ENCODE data around the gene AFAP1L2. TPM values are rescaled to one million over a fixed set of nuclear protein-coding genes. Genes with fewer than 3 reads are reported as not detected.

AFAP1L2 gene
- total RNA-seq, 4 donors from 2014 or later: 6.5 to 35.5 (median 12.9) TPM

DNA sequence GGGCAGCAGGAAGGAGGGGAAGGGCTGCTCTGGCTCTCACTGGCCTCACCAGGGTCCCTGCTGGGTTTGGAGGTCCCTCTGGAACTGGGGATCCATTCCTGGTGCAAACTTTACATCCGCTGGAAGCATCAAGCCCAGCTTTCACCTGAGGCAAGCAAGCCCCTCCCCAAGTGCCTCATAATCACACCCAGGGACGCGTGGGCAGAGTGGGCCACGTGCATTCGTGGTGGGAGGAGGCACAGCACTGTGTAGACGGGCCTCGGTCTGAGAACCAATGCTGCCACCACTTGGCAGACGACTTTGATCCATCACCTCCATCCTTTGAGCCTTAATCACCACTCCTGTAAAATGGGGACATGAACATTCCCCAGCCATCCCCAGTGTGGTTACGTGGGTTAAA lies 91.2 kb downstream of the AFAP1L2 start:
- Histone ChIP-seq H3K27ac (no peak overlapping the region), H3K4me3 (no peak overlapping the region), H3K9me3 (no peaks in the 10 kb centered on the region), H3K4me1 (no peaks in the 10 kb centered on the region), H3K27me3 (no peaks in the 10 kb centered on the region), H3K36me3 (peaks cover 0 to 12% (median 0%) of the 10 kb centered on the region in 3 donors)
- DNase-seq: no peak
- TF ChIP-seq, protein P1, sequence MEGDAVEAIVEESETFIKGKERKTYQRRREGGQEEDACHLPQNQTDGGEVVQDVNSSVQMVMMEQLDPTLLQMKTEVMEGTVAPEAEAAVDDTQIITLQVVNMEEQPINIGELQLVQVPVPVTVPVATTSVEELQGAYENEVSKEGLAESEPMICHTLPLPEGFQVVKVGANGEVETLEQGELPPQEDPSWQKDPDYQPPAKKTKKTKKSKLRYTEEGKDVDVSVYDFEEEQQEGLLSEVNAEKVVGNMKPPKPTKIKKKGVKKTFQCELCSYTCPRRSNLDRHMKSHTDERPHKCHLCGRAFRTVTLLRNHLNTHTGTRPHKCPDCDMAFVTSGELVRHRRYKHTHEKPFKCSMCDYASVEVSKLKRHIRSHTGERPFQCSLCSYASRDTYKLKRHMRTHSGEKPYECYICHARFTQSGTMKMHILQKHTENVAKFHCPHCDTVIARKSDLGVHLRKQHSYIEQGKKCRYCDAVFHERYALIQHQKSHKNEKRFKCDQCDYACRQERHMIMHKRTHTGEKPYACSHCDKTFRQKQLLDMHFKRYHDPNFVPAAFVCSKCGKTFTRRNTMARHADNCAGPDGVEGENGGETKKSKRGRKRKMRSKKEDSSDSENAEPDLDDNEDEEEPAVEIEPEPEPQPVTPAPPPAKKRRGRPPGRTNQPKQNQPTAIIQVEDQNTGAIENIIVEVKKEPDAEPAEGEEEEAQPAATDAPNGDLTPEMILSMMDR (IDR thresholded peaks at IDR 0.05): no peak
- TF ChIP-seq POLR2A (IDR thresholded peaks at IDR 0.05): no peak

DNA sequence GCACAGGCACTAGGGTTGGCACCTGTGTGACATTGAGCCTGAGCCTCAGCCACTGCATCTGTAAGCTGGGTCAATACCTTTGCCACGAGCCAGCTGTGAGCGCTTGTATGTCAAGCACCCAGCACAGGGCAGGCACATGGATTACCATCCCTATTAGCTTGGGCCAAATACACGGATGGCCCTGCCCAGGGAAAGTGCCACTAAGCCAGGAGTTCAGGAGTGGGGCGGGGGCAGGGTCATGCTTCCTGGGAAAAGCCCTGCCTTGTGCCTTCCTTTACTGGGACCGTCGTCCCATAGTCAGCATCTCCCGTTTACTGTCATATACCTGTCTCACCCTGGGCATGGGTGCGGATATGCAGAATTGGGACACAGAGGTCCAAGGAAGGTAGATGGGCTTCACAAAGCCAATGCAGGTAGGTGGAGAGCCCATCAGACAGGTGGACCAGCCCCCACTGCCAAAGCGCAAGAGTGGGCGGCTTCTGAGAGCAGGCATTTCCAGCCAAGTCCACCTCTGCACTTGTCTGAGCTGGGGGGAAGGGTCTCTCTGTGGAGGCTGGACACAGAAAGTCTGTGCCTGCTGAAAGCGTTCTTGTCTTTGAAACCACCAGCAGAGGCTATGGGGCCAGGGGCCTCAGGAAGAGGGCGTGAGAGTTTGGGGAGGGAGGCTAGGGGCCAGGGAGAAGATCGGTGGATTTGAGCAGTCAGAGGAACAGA lies 92.6 kb downstream of the AFAP1L2 start:
- H3K4me1 ChIP-seq: no peaks in the 10 kb centered on the region
- no peak for DNase-seq
- H3K4me3 ChIP-seq: no peak overlapping the region
- H3K27ac ChIP-seq: no peak overlapping the region
- peaks cover 0 to 12% (median 0%) of the 10 kb centered on the region in 3 donors for H3K36me3 ChIP-seq
- no peak for TF ChIP-seq POLR2A (IDR thresholded peaks at IDR 0.05)
- TF ChIP-seq, protein P1 (IDR thresholded peaks at IDR 0.05): no peak
- no peaks in the 10 kb centered on the region for H3K9me3 ChIP-seq
- H3K27me3 ChIP-seq: no peaks in the 10 kb centered on the region

DNA sequence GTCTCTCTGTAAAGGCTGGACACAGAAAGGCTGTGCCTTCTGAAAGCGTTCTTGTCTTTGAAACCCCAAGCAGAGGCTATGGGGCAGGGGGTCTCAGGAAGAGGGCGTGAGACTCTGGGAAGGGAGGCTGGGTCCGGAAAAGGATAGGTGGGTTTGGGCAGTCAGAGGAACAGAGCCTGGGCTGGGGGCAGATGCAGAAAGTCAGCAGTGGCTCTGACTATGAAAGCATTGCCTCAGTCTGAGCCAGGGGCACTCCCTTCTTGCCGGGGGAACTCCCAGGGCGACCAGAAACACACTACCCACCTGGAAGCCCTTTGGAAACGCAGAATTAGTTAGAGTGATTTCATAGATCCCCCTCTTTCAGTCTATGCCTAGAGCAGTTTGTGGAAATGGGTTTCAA lies 93.3 kb downstream of the AFAP1L2 start:
- Histone ChIP-seq H3K27me3 (no peaks in the 10 kb centered on the region), H3K4me1 (no peaks in the 10 kb centered on the region), H3K36me3 (peaks cover 0 to 12% (median 0%) of the 10 kb centered on the region in 3 donors), H3K9me3 (no peaks in the 10 kb centered on the region), H3K27ac (no peak overlapping the region), H3K4me3 (no peak overlapping the region)
- no peak for TF ChIP-seq POLR2A (IDR thresholded peaks at IDR 0.05)
- TF ChIP-seq, protein P1 (IDR thresholded peaks at IDR 0.05): no peak
- DNase-seq: no peak

DNA sequence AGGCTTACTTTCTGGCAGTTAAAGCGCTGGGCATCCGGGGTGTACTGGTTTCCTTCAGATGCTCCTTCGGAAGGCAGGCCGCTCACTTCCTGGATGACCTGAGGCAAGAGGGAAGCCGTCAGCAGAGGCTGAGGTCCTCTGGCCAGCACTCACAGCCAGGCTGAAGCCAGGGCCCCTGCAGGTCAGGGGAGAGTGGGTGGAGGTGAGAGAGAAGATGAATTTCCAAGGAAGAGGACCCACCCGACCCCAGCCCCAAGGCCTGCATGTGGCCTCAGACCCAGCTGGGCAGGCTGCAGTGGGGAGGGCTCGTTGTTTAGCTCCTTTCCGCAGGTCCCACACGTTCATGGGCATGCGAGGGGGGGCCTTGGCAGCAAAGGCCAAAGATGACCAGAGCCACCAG lies 94.0 kb downstream of the AFAP1L2 start:
- H3K27ac ChIP-seq: no peak overlapping the region
- H3K4me1 ChIP-seq: no peaks in the 10 kb centered on the region
- TF ChIP-seq POLR2A (IDR thresholded peaks at IDR 0.05): no peak
- TF ChIP-seq, protein P1 (IDR thresholded peaks at IDR 0.05): no peak
- H3K9me3 ChIP-seq: no peaks in the 10 kb centered on the region
- H3K36me3 ChIP-seq: peaks cover 0 to 8% (median 0%) of the 10 kb centered on the region in 3 donors
- no peaks in the 10 kb centered on the region for H3K27me3 ChIP-seq
- no peak for DNase-seq
- no peak overlapping the region for H3K4me3 ChIP-seq

DNA sequence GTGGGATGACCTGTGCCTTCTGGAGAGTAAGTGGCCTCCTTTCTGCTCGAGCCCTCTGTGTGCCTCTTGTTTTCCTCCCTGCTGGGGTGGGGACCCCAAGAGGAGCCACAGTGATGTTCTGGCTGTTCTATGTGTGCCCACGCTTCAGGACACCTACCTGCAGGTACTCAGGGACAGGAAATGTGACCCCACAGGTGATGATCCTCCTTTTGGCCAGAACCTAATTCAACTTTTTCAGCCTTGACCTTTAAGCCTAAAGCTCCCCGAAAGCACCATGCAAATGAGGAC lies 95.0 kb downstream of the AFAP1L2 start:
- Histone ChIP-seq H3K4me3 (no peak overlapping the region), H3K27me3 (no peaks in the 10 kb centered on the region), H3K9me3 (no peaks in the 10 kb centered on the region), H3K27ac (no peak overlapping the region), H3K4me1 (peaks cover 0 to 9% (median 0%) of the 10 kb centered on the region in 4 donors), H3K36me3 (peaks cover 0 to 8% (median 0%) of the 10 kb centered on the region in 3 donors)
- TF ChIP-seq POLR2A (IDR thresholded peaks at IDR 0.05): no peak
- DNase-seq: no peak

DNA sequence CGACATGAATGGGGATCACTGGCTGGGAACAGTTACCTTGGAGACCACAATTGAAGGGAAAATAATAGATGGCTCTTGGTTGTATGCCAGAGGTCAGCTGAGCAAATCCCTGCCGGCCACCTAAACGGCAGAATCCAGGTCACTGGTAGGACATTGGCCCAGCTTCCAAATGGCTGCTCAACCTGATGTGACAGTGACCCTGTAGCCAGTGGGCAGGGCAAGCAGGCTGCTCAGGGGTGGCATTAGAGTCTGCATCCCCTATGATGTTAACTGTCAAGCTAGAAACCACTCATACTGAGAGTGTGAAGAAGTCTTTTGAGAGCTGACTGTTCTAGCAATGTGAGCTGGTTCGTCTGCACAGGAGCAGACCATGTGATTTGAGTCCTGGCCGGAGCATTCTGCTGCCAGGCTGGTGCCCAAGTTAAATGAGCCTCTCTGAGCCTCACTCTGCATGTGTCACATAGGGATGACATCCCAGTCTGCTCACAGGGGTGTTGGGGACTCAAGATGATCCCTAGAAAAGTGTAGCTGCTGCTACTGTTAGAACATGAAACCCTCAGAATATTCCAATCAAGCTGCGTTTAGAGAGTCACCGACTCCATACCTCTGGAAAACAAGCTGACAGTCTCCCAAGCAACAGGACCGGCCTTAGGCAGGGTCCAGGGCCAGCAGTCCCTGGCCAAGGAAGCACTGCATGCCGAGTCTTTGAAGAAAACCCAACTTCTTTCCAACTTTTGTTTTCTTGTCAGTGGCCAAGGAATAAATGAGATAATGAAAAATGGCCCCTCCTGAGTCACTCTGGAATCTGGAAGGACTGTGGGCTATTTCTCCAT lies 95.6 kb downstream of the AFAP1L2 start:
- H3K4me1 ChIP-seq: peaks cover 0 to 15% (median 0%) of the 10 kb centered on the region in 4 donors
- H3K4me3 ChIP-seq: no peak overlapping the region
- no peaks in the 10 kb centered on the region for H3K27me3 ChIP-seq
- TF ChIP-seq POLR2A (IDR thresholded peaks at IDR 0.05): no peak
- TF ChIP-seq, protein P1 (IDR thresholded peaks at IDR 0.05): no peak
- no peak overlapping the region for H3K27ac ChIP-seq
- DNase-seq: no peak
- peaks cover 0 to 4% (median 0%) of the 10 kb centered on the region in 3 donors for H3K36me3 ChIP-seq
- H3K9me3 ChIP-seq: no peaks in the 10 kb centered on the region

Measured in Peyer's patch (tissue), 4 donors.